SK-N-SH (cell line): Measurements from ENCODE around the gene NFATC3. TPM values are rescaled to one million over a fixed set of nuclear protein-coding genes. Genes with fewer than 3 reads are reported as not detected.
"Not testable (repeated sequence)": the region's sequence is repeated elsewhere in the genome, so short reads cannot be mapped to it uniquely, and the experiment has no call there.

Source experiments
- CTCF ChIA-PET: fragments of 300-600, 350-600 bp; formaldehyde crosslinking; extraction: SDS; loops from one replicate; lab custom pipeline; 2021; lab: Yijun Ruan, JAX
- POLR2A ChIA-PET: fragments of 350-600 bp; sonication (Branson Sonifier 250); formaldehyde crosslinking; extraction: SDS; loops from one replicate; lab custom pipeline; 2020; ENCODE audit warnings: antibody characterized with exemption, inconsistent platforms; lab: Yijun Ruan, JAX
- DNase-seq: peaks from one replicate; pipeline ENCODE4 v3.0.0; 2012
- H2AFZ ChIP-seq: fragments of 200-600 bp; sonication (generic); 2 replicates; pipeline ENCODE4 v1.8.1; 2016; ENCODE audit warnings: antibody characterized with exemption, mild to moderate bottlenecking, low read depth
- H3F3A ChIP-seq: fragments of 200-600 bp; sonication (generic); replicated peaks from 2 replicates; pipeline ENCODE3; 2016; ENCODE audit warnings: antibody characterized with exemption, mild to moderate bottlenecking; ENCODE audit not compliant: insufficient read depth
- H3K27ac ChIP-seq, 2 experiments: fragments of 200-500 bp in 1 of 2; fragments of 200-600 bp in 1 of 2; sonication (Bioruptor generic) in 1 of 2; sonication (generic), shearing (Covaris generic) in 1 of 2; 2 replicates each; pipeline versions ENCODE4 v1.5.1 to v1.6.1; 2014 to 2016; ENCODE audit warnings: low read depth in 2 of 2, inconsistent platforms in 1 of 2, low read length in 1 of 2, mild to moderate bottlenecking in 1 of 2, mixed read lengths in 1 of 2
- H3K27me3 ChIP-seq: fragments of 200-600 bp; sonication (generic), shearing (Covaris generic); 2 replicates; pipeline ENCODE4 v1.6.1; 2016; ENCODE audit warnings: mixed run types; ENCODE audit not compliant: insufficient read depth
- H3K36me3 ChIP-seq, 2 experiments: fragments of 200-500 bp in 1 of 2; fragments of 200-600 bp in 1 of 2; sonication (Bioruptor generic) in 1 of 2; sonication (generic) in 1 of 2; replicated peaks in 1 of 2; 2 replicates each; pipeline versions ENCODE3 to v1.5.1; 2014 to 2016; ENCODE audit warnings: low read length in 1 of 2, mild to moderate bottlenecking in 1 of 2; ENCODE audit not compliant: insufficient read depth in 2 of 2, control insufficient read depth in 1 of 2
- H3K4me1 ChIP-seq, 2 experiments: fragments of 200-500 bp in 1 of 2; fragments of 200-600 bp in 1 of 2; sonication (Bioruptor generic) in 1 of 2; sonication (generic), shearing (Covaris generic) in 1 of 2; 2 replicates each; pipeline versions ENCODE4 v1.5.1 to v1.6.1; 2014 to 2016; ENCODE audit warnings: low read depth in 1 of 2, low read length in 1 of 2, mixed run types in 1 of 2; ENCODE audit not compliant: insufficient read depth in 2 of 2, control insufficient read depth in 1 of 2
- H3K4me2 ChIP-seq: fragments of 200-600 bp; sonication (generic), shearing (Covaris generic); 2 replicates; pipeline ENCODE4 v1.6.1; 2017; ENCODE audit warnings: mixed run types
- H3K4me3 ChIP-seq, 2 experiments: fragments of 200-500 bp in 1 of 2; fragments of 200-600 bp in 1 of 2; sonication (Bioruptor generic) in 1 of 2; sonication (generic), shearing (Covaris generic) in 1 of 2; 2 replicates each; pipeline versions ENCODE4 v1.5.1 to v1.8.1; 2014 to 2016; ENCODE audit warnings: low read depth in 2 of 2, inconsistent platforms in 1 of 2, low read length in 1 of 2, mild to moderate bottlenecking in 1 of 2, mixed read lengths in 1 of 2, moderate library complexity in 1 of 2
- H3K79me2 ChIP-seq: fragments of 200-600 bp; sonication (generic); 2 replicates; pipeline ENCODE4 v1.8.1; 2017; ENCODE audit warnings: mild to moderate bottlenecking; ENCODE audit not compliant: insufficient read depth
- H3K9ac ChIP-seq: fragments of 200-600 bp; sonication (generic); 2 replicates; pipeline ENCODE4 v1.6.1; 2017; ENCODE audit warnings: mixed run types
- H3K9me2 ChIP-seq: fragments of 200-600 bp; sonication (generic); 2 replicates; pipeline ENCODE4 v1.6.1; 2017; ENCODE audit warnings: mixed run types
- H3K9me3 ChIP-seq: fragments of 200-600 bp; sonication (generic); 2 replicates; pipeline ENCODE4 v1.6.1; 2017; ENCODE audit warnings: mixed run types, mild to moderate bottlenecking, moderate library complexity
- H4K20me1 ChIP-seq: fragments of 200-600 bp; sonication (generic); 2 replicates; pipeline ENCODE4 v1.6.1; 2017; ENCODE audit warnings: mild to moderate bottlenecking, mixed run types; ENCODE audit not compliant: insufficient read depth
- FOSL2 ChIP-seq: IDR thresholded peaks from 2 replicates; pipeline ENCODE4 v1.4.0; 2012; ENCODE audit warnings: low read depth, mild to moderate bottlenecking, moderate library complexity, borderline replicate concordance
- GABPA ChIP-seq: IDR thresholded peaks from 2 replicates; pipeline ENCODE4 v1.4.0; 2012; ENCODE audit warnings: low read depth, mild to moderate bottlenecking
- GATA2 ChIP-seq: sonication (generic); formaldehyde crosslinking; IDR thresholded peaks from 2 replicates; pipeline ENCODE4 v1.5.0; 2020; ENCODE audit warnings: mild to moderate bottlenecking, missing genetic modification reagents
- IRF3 ChIP-seq: fragments of 150-350 bp; IDR thresholded peaks from 2 replicates; pipeline ENCODE4 v1.6.1; 2016; ENCODE audit warnings: mild to moderate bottlenecking, low read depth, low read length
- MEF2A ChIP-seq: IDR thresholded peaks from 2 replicates; pipeline ENCODE4 v1.4.0; 2012; ENCODE audit warnings: low read depth, borderline replicate concordance
- NFIC ChIP-seq: IDR thresholded peaks from 2 replicates; pipeline ENCODE4 v1.4.0; 2012; ENCODE audit warnings: borderline replicate concordance
- RCOR1 ChIP-seq: fragments of 150-350 bp; IDR thresholded peaks from 2 replicates; pipeline ENCODE4 v1.6.1; 2017; ENCODE audit warnings: antibody characterized with exemption, low read length
- RXRA ChIP-seq: IDR thresholded peaks from 2 replicates; pipeline ENCODE4 v1.4.0; 2012; ENCODE audit warnings: low read depth, mild to moderate bottlenecking, borderline replicate concordance
- SMC3 ChIP-seq: IDR thresholded peaks from 2 replicates; pipeline ENCODE4 v1.6.1; 2012; ENCODE audit warnings: low read depth, low read length, improper control_type of control experiment
- TEAD4 ChIP-seq: IDR thresholded peaks from 2 replicates; pipeline ENCODE4 v1.4.0; 2012; ENCODE audit warnings: mild to moderate bottlenecking, borderline replicate concordance; ENCODE audit not compliant: insufficient read depth
- WGBS: methylation state at CpG from one replicate; pipeline ENCODE4 v1.1.6; 2017; ENCODE audit warnings: low lambda C conversion rate; 5-methylcytosine and 5-hydroxymethylcytosine counted together
- polyA plus RNA-seq, 3 experiments: library from polyadenylated mRNA; depleted of rRNA; stranded (reverse); fragments of >200 nt; gene quantifications; 2 replicates each; pipeline ENCODE4 v1.2.3, GENCODE V29; 2012
- TF ChIP-seq, protein P1 (sequence below): IDR thresholded peaks from 2 replicates; pipeline ENCODE4; 2012
- TF ChIP-seq, protein P2 (sequence below): fragments of 200-600 bp; sonication (generic); IDR thresholded peaks from 2 replicates; pipeline ENCODE4 v1.6.1; 2017; ENCODE audit warnings: antibody characterized with exemption, mild to moderate bottlenecking, moderate library complexity

The NFATC3 gene
- polyA plus RNA-seq, 1 of the 3 experiments (the other 2 are of a cell fraction): 5.7 TPM

GRCh38 chr16:68091380-68092261, 6.5 kb downstream of the NFATC3 start:
- ChIA-PET POLR2A (no interaction called here), CTCF (interaction anchor here (1.4 to 5.4 kb wide), 4 partner anchors 11 to 170 kb away, joined by 3 to 98 read pairs (median 7); no protein-coding TSS in a partner anchor)
- H3K9ac ChIP-seq: no peak overlapping the region
- peaks cover 99% of the 10 kb centered on the region for H3K79me2 ChIP-seq
- H3K4me3 ChIP-seq: no peak overlapping the region
- H3K4me1 ChIP-seq: peaks cover 12 to 38% of the 10 kb centered on the region in 2 experiments
- peak; percentile 20; the same call in 1 of the 2 replicates for TF ChIP-seq NFIC
- TF ChIP-seq GABPA: no peak
- 0 out of 2 replicates have a peak, but pooled peaks have one; percentile 2 for TF ChIP-seq FOSL2
- H3F3A ChIP-seq: peaks cover 25% of the 10 kb centered on the region
- H3K27me3 ChIP-seq: no peaks in the 10 kb centered on the region
- DNase-seq: no peak
- H2AFZ ChIP-seq: no peak overlapping the region
- no peaks in the 10 kb centered on the region for H3K9me3 ChIP-seq
- no peaks in the 10 kb centered on the region for H3K9me2 ChIP-seq
- H3K4me2 ChIP-seq: peak overlapping the region; percentile 21; the same call in 1 of the 2 replicates
- peak overlapping the region; percentile 25 to 44; a peak in 3 of 4 replicates for H3K27ac ChIP-seq
- WGBS: 99% methylated on average over 5 of the region's 5 CpGs
- no peaks in the 10 kb centered on the region for H3K36me3 ChIP-seq
- H4K20me1 ChIP-seq: peaks cover 12% of the 10 kb centered on the region

DNA sequence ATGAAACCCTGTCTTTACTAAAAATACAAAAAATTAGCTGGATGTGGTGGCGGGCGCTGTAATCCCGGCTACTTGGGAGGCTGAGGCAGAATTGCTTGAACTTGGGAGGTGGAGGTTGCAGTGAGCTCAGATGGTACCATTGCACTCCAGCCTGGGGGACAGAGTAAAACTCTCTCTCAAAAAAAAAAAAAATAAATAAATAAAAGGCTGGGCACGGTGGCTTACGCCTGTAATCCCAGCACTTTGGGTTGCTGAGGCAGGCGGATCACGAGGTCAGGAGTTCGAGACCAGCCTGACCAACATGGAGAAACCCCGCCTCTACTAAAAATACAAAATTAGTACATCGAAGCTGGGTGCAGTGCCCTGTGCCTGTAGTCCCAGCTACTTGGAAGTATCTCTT, 7.1 kb downstream of the NFATC3 start:
- Histone ChIP-seq H3K4me1 (peaks cover 11 to 38% of the 10 kb centered on the region in 2 experiments), H3F3A (peaks cover 19% of the 10 kb centered on the region), H3K27ac (peak overlapping the region in 1 of 2 experiments; percentile 44; a peak in 2 of 4 replicates), H3K79me2 (peaks cover 99% of the 10 kb centered on the region), H3K4me2 (peak overlapping the region; percentile 21; the same call in 1 of the 2 replicates)
- H2AFZ ChIP-seq, H3K4me3 ChIP-seq, H3K9me3 ChIP-seq, H3K9ac ChIP-seq, H3K9me2 ChIP-seq, H3K36me3 ChIP-seq, H4K20me1 ChIP-seq, H3K27me3 ChIP-seq, DNase-seq, POLR2A ChIA-PET: not testable (repeated sequence)
- WGBS: 94% methylated on average over 10 of the region's 10 CpGs
- CTCF ChIA-PET: interaction anchor here (1.4 to 5.4 kb wide), 6 partner anchors 12 to 237 kb away, joined by 3 to 98 read pairs (median 8); partner anchors contain the start of gene ESRP2

DNA sequence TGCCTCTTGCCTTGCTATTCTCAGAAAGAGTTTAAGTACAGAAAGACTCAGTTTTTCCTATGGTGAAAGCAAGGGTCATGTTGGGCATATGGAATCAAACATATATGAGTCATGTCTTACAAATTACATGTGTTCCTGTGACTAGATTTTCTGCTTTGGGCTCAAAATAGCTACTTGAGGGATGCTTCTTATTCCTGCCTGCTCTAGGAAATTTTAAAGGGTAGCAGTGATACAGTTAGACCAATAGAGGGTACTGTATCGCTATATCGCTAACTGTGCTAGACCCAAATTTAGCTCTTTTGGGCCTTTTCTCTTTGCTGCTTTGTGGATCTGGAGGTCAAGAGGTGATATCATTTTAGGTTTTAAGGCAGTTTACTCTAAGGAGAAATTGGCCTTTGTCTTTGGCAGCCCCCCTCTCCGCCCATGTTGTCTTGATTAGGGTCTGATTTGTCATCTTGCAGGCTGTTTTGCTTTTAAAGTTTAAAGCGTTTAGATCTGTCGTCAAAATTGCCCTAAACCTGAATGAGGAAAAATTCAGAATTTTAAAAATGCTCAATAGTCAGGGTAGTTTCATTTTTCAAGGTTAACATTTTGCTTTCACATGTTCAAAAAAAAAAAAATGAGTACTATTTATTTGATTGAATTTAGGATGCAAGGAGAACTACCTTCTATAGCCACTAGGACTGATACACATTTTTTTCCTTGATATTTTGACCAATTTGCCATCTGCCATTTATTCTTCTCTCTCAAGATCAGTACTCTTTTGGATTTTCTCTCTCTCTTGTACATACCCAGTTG, 8.8 kb downstream of the NFATC3 start:
- POLR2A ChIA-PET: interaction anchor here (1.7 kb wide), 1 partner anchor 9 kb away, joined by 7 read pairs; the partner anchor contains the start of gene NFATC3
- 90% methylated on average over 5 of the region's 5 CpGs for WGBS
- no peak for TF ChIP-seq RXRA
- no peak for TF ChIP-seq IRF3
- no peak for TF ChIP-seq TEAD4
- peak; percentile 44; the same call in 1 of the 2 replicates for TF ChIP-seq SMC3
- TF ChIP-seq, protein P1, sequence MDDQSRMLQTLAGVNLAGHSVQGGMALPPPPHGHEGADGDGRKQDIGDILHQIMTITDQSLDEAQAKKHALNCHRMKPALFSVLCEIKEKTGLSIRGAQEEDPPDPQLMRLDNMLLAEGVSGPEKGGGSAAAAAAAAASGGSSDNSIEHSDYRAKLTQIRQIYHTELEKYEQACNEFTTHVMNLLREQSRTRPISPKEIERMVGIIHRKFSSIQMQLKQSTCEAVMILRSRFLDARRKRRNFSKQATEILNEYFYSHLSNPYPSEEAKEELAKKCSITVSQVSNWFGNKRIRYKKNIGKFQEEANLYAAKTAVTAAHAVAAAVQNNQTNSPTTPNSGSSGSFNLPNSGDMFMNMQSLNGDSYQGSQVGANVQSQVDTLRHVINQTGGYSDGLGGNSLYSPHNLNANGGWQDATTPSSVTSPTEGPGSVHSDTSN: no peak
- TF ChIP-seq GATA2: no peak
- TF ChIP-seq NFIC: no peak
- TF ChIP-seq, protein P2, sequence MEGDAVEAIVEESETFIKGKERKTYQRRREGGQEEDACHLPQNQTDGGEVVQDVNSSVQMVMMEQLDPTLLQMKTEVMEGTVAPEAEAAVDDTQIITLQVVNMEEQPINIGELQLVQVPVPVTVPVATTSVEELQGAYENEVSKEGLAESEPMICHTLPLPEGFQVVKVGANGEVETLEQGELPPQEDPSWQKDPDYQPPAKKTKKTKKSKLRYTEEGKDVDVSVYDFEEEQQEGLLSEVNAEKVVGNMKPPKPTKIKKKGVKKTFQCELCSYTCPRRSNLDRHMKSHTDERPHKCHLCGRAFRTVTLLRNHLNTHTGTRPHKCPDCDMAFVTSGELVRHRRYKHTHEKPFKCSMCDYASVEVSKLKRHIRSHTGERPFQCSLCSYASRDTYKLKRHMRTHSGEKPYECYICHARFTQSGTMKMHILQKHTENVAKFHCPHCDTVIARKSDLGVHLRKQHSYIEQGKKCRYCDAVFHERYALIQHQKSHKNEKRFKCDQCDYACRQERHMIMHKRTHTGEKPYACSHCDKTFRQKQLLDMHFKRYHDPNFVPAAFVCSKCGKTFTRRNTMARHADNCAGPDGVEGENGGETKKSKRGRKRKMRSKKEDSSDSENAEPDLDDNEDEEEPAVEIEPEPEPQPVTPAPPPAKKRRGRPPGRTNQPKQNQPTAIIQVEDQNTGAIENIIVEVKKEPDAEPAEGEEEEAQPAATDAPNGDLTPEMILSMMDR: peak; percentile 57
- no peak for TF ChIP-seq MEF2A
- TF ChIP-seq RCOR1: no peak

More for the DNA sequence above, 8.8 kb downstream of the NFATC3 start:
- no peak overlapping the region for H3K27ac ChIP-seq
- no peak overlapping the region for H3K9ac ChIP-seq
- no peaks in the 10 kb centered on the region for H3K9me3 ChIP-seq
- peaks cover 8 to 38% of the 10 kb centered on the region in 2 experiments for H3K4me1 ChIP-seq
- DNase-seq: no peak
- CTCF ChIA-PET: interaction anchor here (0.6 to 5.4 kb wide), 42 partner anchors 9 to 318 kb away, joined by 3 to 98 read pairs (median 4); partner anchors contain the start of genes ESRP2, NFATC3 and SLC7A6
- no peak overlapping the region for H2AFZ ChIP-seq
- no peaks in the 10 kb centered on the region for H3K9me2 ChIP-seq
- no peak overlapping the region for H3K4me2 ChIP-seq
- no peaks in the 10 kb centered on the region for H3K27me3 ChIP-seq
- peaks cover 0 to 4% of the 10 kb centered on the region in 2 experiments for H3K36me3 ChIP-seq
- no peak overlapping the region for H3K4me3 ChIP-seq
- H3K79me2 ChIP-seq: peaks cover 98% of the 10 kb centered on the region
- H3F3A ChIP-seq: peaks cover 17% of the 10 kb centered on the region
- no peaks in the 10 kb centered on the region for H4K20me1 ChIP-seq
